OCI-LY7 (cell line): ENCODE data around the gene IFT57.

Experiments
- CTCF ChIP-seq: fragments of 200-600 bp; sonication (generic); conservative IDR thresholded peaks from 2 replicates; pipeline ENCODE4 v1.5.1; 2014; ENCODE audit warnings: mild to moderate bottlenecking, antibody characterized with exemption, low read length, moderate library complexity, mixed read lengths
- EZH2phosphoT487 ChIP-seq: fragments of 200-600 bp; sonication (generic); IDR thresholded peaks from 2 replicates; pipeline ENCODE4 v1.6.1; 2018; ENCODE audit warnings: low read depth, borderline replicate concordance, mild to moderate bottlenecking, mixed run types, antibody characterized with exemption, low read length, moderate library complexity, mixed read lengths

- TF ChIP-seq CTCF, result no peak
- TF ChIP-seq EZH2phosphoT487, result no peak
Observed at GRCh38 chr3:108234387-108234957, 12.2 kb upstream of the IFT57 start.
